Keratinocyte (primary cell): ENCODE measurements around the gene SSTR3. TPM values are rescaled to one million over a fixed set of nuclear protein-coding genes. Genes with fewer than 3 reads are reported as not detected.

Experiments
- DNase-seq: peaks from one replicate; pipeline ENCODE4 v3.0.0-alpha.2; 2011; ENCODE audit warnings: low read depth, missing footprints, low spot score
- FAIRE-seq: peaks from 2 replicates; lab custom pipeline; 2011; peaks lifted over from hg19 to GRCh38; lab: Jason Lieb, UNC
- H2AFZ ChIP-seq: 2 replicates; pipeline ENCODE4 v1.6.0; 2012; ENCODE audit warnings: low read length, control low read depth, inconsistent platforms; ENCODE audit not compliant: control insufficient read depth
- H3K27ac ChIP-seq: 2 replicates; pipeline ENCODE4 v1.5.1; 2011; ENCODE audit warnings: low read length; ENCODE audit not compliant: control insufficient read depth, insufficient read depth
- H3K27me3 ChIP-seq: 3 replicates; pipeline ENCODE4 v1.6.0; 2011; ENCODE audit warnings: low read length; ENCODE audit not compliant: control insufficient read depth, insufficient read depth; ENCODE audit errors: extremely low read depth
- H3K36me3 ChIP-seq, 2 experiments: 2 replicates in 1 of 2; 3 replicates in 1 of 2; pipeline ENCODE4 v1.5.1; 2011; ENCODE audit warnings: low read length in 2 of 2, mild to moderate bottlenecking in 1 of 2; ENCODE audit not compliant: control insufficient read depth in 2 of 2, insufficient read depth in 2 of 2; ENCODE audit errors: extremely low read depth in 1 of 2
- H3K4me1 ChIP-seq: 3 replicates; pipeline ENCODE4 v1.5.1; 2011; ENCODE audit warnings: low read length; ENCODE audit not compliant: control insufficient read depth, insufficient read depth; ENCODE audit errors: extremely low read depth
- H3K4me2 ChIP-seq: 3 replicates; pipeline ENCODE4 v1.6.0; 2011; ENCODE audit warnings: low read depth, low read length; ENCODE audit not compliant: control insufficient read depth, insufficient read depth; ENCODE audit errors: extremely low read depth
- H3K4me3 ChIP-seq, 3 experiments: fragments of 200-600 bp in 1 of 3; sonication (generic) in 1 of 3; 2 replicates in 2 of 3; 3 replicates in 1 of 3; pipeline ENCODE4 v1.5.1; 2011 to 2016; ENCODE audit warnings: low read length in 3 of 3, mild to moderate bottlenecking in 3 of 3, control low read depth in 2 of 3, inconsistent platforms in 1 of 3, low read depth in 1 of 3, mixed read lengths in 1 of 3, mixed run types in 1 of 3, moderate library complexity in 1 of 3; ENCODE audit not compliant: control insufficient read depth in 2 of 3, insufficient read depth in 2 of 3; ENCODE audit errors: extremely low read depth in 1 of 3
- H3K79me2 ChIP-seq: 2 replicates; pipeline ENCODE4 v1.6.0; 2012; ENCODE audit warnings: low read length; ENCODE audit not compliant: control insufficient read depth, insufficient read depth
- H3K9ac ChIP-seq: 3 replicates; pipeline ENCODE4 v1.6.0; 2011; ENCODE audit warnings: low read length; ENCODE audit not compliant: control insufficient read depth, insufficient read depth; ENCODE audit errors: extremely low read depth
- H3K9me1 ChIP-seq: 3 replicates; pipeline ENCODE4 v1.6.0; 2011; ENCODE audit warnings: low read length; ENCODE audit not compliant: control insufficient read depth, insufficient read depth; ENCODE audit errors: extremely low read depth
- H3K9me3 ChIP-seq: 2 replicates; pipeline ENCODE4 v1.5.1; 2012; ENCODE audit warnings: low read depth, low read length; ENCODE audit not compliant: control insufficient read depth
- H4K20me1 ChIP-seq: 3 replicates; pipeline ENCODE4 v1.6.0; 2011; ENCODE audit warnings: low read length; ENCODE audit not compliant: control insufficient read depth, insufficient read depth; ENCODE audit errors: extremely low read depth
- CTCF ChIP-seq, 3 experiments: IDR thresholded peaks in 1 of 3; conservative IDR thresholded peaks in 1 of 3; optimal IDR thresholded peaks in 1 of 3; 2 replicates in 2 of 3; 3 replicates in 1 of 3; pipeline versions ENCODE3 to v1.5.1; 2011; ENCODE audit warnings: low read length in 3 of 3, mild to moderate bottlenecking in 3 of 3, moderate library complexity in 2 of 3, control low read depth in 1 of 3, inconsistent platforms in 1 of 3; ENCODE audit not compliant: insufficient read depth in 2 of 3; ENCODE audit errors: extremely low read depth in 1 of 3
- EZH2 ChIP-seq: IDR thresholded peaks from one replicate; pipeline ENCODE4 v1.6.1; 2012; ENCODE audit warnings: inconsistent platforms, mild to moderate bottlenecking, low read length, moderate library complexity
- dilution Hi-C: fragments of 300-500 bp; cut with MboI; formaldehyde crosslinking; loops from one replicate; pipeline ENCODE4 v1.7.0; 2020; ENCODE audit warnings: low sequenced_read_pairs; ENCODE audit not compliant: extremely low pct_ligation_motif_present
- polyA plus RNA-seq, 5 experiments: library from polyadenylated mRNA; depleted of rRNA in 3 of 5; stranded (reverse) in 3 of 5; stranded (forward) in 1 of 5; unstranded in 1 of 5; fragments of >200 nt; gene quantifications; 1 replicate in 1 of 5; 2 replicates in 3 of 5; 3 replicates in 1 of 5; pipeline versions ENCODE4 v1.2.1 to v1.2.3, GENCODE V29; 2011 to 2012; ENCODE audit warnings: missing spikeins in 2 of 5, low read depth in 1 of 5, low replicate concordance in 1 of 5

Gene SSTR3
- polyA plus RNA-seq, 1 donor (not counting 4 experiments of a cell fraction or from before 2014, with no cell fraction given), result not detected

GRCh38 chr22:37219533-37219932 is 7.3 kb upstream of the SSTR3 start:
- no peak overlapping the region for H3K4me2 ChIP-seq
- dilution Hi-C loops, result no loop called here
- H3K9me3 ChIP-seq, result no peaks in the 10 kb centered on the region
- H3K27me3 ChIP-seq, result no peaks in the 10 kb centered on the region
- H2AFZ ChIP-seq, result no peak overlapping the region
- no peaks in the 10 kb centered on the region for H4K20me1 ChIP-seq
- H3K4me3 ChIP-seq, result no peak overlapping the region
- FAIRE-seq, result no peak
- no peak overlapping the region for H3K9ac ChIP-seq
- DNase-seq, result no peak
- H3K79me2 ChIP-seq, result no peaks in the 10 kb centered on the region
- no peaks in the 10 kb centered on the region for H3K9me1 ChIP-seq
- TF ChIP-seq CTCF (optimal IDR thresholded peaks at IDR 0.05 in 1 of 3, IDR thresholded peaks at IDR 0.05 in 1 of 3, conservative IDR thresholded peaks at IDR 0.05 in 1 of 3; ENCODE audit: extremely low read depth in 1 of 3, insufficient read depth in 2 of 3, low read length in 3 of 3) (no peak), EZH2 (no peak)
- H3K27ac ChIP-seq, result no peak overlapping the region
- peaks cover 0 to 4% of the 10 kb centered on the region in 2 experiments for H3K36me3 ChIP-seq
- no peaks in the 10 kb centered on the region for H3K4me1 ChIP-seq

- Histone ChIP-seq H3K4me1 (no peaks in the 10 kb centered on the region), H4K20me1 (no peaks in the 10 kb centered on the region), H3K79me2 (no peaks in the 10 kb centered on the region), H3K9me3 (no peaks in the 10 kb centered on the region), H3K27me3 (peaks cover 2% of the 10 kb centered on the region), H3K9me1 (no peaks in the 10 kb centered on the region), H3K36me3 (peaks cover 0 to 2% of the 10 kb centered on the region in 2 experiments), H3K9ac (no peak overlapping the region), H3K27ac (no peak overlapping the region), H2AFZ (no peak overlapping the region), H3K4me2 (no peak overlapping the region), H3K4me3 (no peak overlapping the region)
- FAIRE-seq (no peak), DNase-seq (no peak)
- TF ChIP-seq EZH2 (no peak), CTCF (optimal IDR thresholded peaks at IDR 0.05 in 1 of 3, IDR thresholded peaks at IDR 0.05 in 1 of 3, conservative IDR thresholded peaks at IDR 0.05 in 1 of 3; ENCODE audit: extremely low read depth in 1 of 3, insufficient read depth in 2 of 3, low read length in 3 of 3) (no peak)
- dilution Hi-C loops, result no loop called here
These were observed 6.6 kb upstream of the SSTR3 start for GRCh38 chr22:37218771-37219411.
